Glutamatergic neuron (in vitro differentiated cells): ENCODE data around the gene GNB5. TPM values are rescaled to one million over a fixed set of nuclear protein-coding genes. Genes with fewer than 3 reads are reported as not detected.

Experiments used
- DNase-seq: peaks from one replicate; pipeline ENCODE4 v3.0.0; 2022
- H3K27ac Mint-ChIP-seq: one replicate; pipeline ENCODE4 v1.8.0; 2020; ENCODE audit warnings: mild to moderate bottlenecking, mixed read lengths, inconsistent platforms; ENCODE audit not compliant: unreplicated experiment
- H3K27me3 Mint-ChIP-seq: one replicate; pipeline ENCODE4 v1.8.0; 2020; ENCODE audit warnings: mild to moderate bottlenecking, moderate library complexity, mixed read lengths, inconsistent platforms; ENCODE audit not compliant: unreplicated experiment
- H3K36me3 Mint-ChIP-seq: one replicate; pipeline ENCODE4 v1.8.0; 2020; ENCODE audit warnings: mild to moderate bottlenecking, mixed read lengths, inconsistent platforms; ENCODE audit not compliant: unreplicated experiment
- H3K4me1 Mint-ChIP-seq: one replicate; pipeline ENCODE4 v1.8.0; 2020; ENCODE audit warnings: mild to moderate bottlenecking, low read depth, mixed read lengths, inconsistent platforms; ENCODE audit not compliant: unreplicated experiment
- H3K4me3 Mint-ChIP-seq: one replicate; pipeline ENCODE4 v1.8.0; 2020; ENCODE audit warnings: mild to moderate bottlenecking, mixed read lengths, inconsistent platforms; ENCODE audit not compliant: unreplicated experiment
- H3K9me3 Mint-ChIP-seq: one replicate; pipeline ENCODE4 v1.8.0; 2020; ENCODE audit warnings: mild to moderate bottlenecking, moderate library complexity, mixed read lengths, inconsistent platforms; ENCODE audit not compliant: unreplicated experiment
- total RNA-seq: library from RNA; stranded (reverse); fragmentation: NEBNext Ultra II Directional; extraction: Animal tissue kit (Norgen Biotek cat#: 25700); gene quantifications from one replicate; pipeline ENCODE4 v1.2.1, GENCODE V29; 2021; ENCODE audit not compliant: unreplicated experiment
- TF ChIP-seq, protein P1 (sequence below): fragments of 200-600 bp; sonication (generic); IDR thresholded peaks from one replicate; pipeline ENCODE4 v1.5.0; 2021; ENCODE audit not compliant: partially characterized antibody, unreplicated experiment

The GNB5 gene
- total RNA-seq, 1 donor from 2014 or later: 28.4 TPM

DNA sequence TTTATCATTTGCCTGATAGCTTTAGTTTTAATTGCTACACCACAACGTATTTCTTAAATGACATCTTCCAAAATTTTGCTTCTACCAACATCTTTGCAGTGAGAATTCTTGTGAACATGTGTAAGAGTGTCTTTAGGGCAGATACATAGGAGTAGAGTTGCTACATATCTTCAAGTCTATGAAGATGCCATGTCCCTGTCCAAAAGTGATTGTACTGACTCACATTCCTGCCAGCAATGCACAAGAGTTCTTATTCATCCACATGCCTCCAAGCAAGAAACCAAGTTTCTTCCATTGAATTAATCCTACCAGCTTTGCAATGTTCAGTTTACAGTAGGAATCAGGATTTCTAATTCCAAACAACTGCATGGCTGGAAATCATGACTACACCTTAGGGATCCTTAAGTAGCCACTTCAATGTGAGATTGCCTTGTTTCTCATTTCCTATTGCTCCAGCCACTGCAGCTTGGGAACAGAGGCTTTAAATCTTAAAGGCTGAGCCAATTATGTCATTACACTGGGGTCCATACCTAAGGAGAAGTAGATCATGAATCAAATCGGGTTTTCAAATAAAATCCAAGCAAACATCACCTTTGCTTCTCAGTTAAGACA is 123.1 kb downstream of the GNB5 start:
- no peak for DNase-seq
- H3K36me3 Mint-ChIP-seq: no peaks in the 10 kb centered on the region
- TF ChIP-seq, protein P1, sequence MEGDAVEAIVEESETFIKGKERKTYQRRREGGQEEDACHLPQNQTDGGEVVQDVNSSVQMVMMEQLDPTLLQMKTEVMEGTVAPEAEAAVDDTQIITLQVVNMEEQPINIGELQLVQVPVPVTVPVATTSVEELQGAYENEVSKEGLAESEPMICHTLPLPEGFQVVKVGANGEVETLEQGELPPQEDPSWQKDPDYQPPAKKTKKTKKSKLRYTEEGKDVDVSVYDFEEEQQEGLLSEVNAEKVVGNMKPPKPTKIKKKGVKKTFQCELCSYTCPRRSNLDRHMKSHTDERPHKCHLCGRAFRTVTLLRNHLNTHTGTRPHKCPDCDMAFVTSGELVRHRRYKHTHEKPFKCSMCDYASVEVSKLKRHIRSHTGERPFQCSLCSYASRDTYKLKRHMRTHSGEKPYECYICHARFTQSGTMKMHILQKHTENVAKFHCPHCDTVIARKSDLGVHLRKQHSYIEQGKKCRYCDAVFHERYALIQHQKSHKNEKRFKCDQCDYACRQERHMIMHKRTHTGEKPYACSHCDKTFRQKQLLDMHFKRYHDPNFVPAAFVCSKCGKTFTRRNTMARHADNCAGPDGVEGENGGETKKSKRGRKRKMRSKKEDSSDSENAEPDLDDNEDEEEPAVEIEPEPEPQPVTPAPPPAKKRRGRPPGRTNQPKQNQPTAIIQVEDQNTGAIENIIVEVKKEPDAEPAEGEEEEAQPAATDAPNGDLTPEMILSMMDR: no peak
- H3K9me3 Mint-ChIP-seq: peaks cover 1% of the 10 kb centered on the region
- no peak overlapping the region for H3K27ac Mint-ChIP-seq
- H3K4me1 Mint-ChIP-seq: no peaks in the 10 kb centered on the region
- H3K27me3 Mint-ChIP-seq: peaks cover 6% of the 10 kb centered on the region
- no peak overlapping the region for H3K4me3 Mint-ChIP-seq

DNA sequence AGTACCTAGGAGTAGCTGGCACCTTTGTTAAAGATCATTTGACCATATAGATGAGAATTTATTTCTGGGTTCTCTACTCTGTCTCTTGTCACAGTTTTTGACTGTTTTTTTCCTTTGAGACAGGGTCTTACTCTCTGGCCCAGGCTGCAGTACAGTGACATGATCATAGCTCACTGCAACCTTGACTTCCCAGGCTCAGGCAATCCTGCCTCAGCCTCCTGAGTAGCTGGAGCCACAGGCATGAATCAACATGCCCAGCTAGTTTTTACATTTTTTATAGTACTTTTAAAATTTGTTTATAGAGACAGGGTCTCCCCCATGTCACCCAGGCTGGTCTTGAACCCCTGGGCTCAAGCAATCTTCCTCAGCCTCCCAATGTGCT is 123.7 kb downstream of the GNB5 start:
- Mint-ChIP-seq H3K4me3 (no peak overlapping the region), H3K36me3 (no peaks in the 10 kb centered on the region), H3K27me3 (peaks cover 6% of the 10 kb centered on the region), H3K27ac (no peak overlapping the region), H3K9me3 (peaks cover 1% of the 10 kb centered on the region), H3K4me1 (no peaks in the 10 kb centered on the region)
- TF ChIP-seq, protein P1: no peak
- DNase-seq: no peak

DNA sequence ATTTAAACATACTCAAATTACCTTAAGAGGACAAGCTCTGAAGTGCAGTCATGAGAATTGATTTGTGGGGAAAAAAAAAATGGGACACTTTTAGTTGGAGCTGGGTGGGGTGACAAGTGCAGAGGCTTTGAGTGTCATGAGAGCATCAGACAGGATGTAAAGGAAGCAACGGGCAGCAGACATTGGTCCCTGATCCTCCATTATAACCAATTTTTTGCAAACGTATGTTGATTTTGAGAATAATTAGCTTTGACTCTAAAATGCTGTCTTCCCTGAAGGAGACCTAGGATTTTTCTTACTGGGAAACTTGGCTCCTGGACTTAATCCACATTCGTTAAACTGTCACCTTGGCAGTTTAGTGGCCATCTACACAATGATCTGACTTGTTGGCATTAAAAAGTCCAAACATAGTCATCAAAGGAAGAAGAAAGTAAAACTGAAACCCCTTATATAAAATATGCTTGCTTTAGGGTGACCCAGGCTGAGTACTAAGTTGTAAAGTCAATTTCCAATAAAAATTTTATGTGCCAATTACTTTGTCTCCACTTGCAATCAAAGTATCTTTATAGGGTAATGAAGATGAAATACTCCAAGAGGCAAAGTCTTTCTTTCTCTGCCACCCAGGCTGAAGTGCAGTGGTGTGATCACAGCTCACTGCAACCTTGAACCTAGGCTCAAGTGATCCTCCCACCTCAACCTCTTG is 124.2 kb downstream of the GNB5 start:
- Mint-ChIP-seq H3K27ac (no peak overlapping the region), H3K36me3 (no peaks in the 10 kb centered on the region), H3K27me3 (peaks cover 5% of the 10 kb centered on the region), H3K9me3 (peaks cover 1% of the 10 kb centered on the region), H3K4me3 (no peak overlapping the region), H3K4me1 (no peaks in the 10 kb centered on the region)
- TF ChIP-seq, protein P1: no peak
- no peak for DNase-seq

Other genes starting within 250 kb of the GNB5 start
- gene LEO1, start 219.6 kb downstream of the GNB5 start, total RNA-seq: 22.7 TPM
- gene MAPK6, start 172.2 kb downstream of the GNB5 start, total RNA-seq: 109 TPM
- not detected for gene BCL2L10, start 78.6 kb downstream of the GNB5 start, total RNA-seq
- 0.66 TPM for gene MYO5C, start 104.4 kb upstream of the GNB5 start, total RNA-seq